ENCODE results near the gene GRID1.

GRID1 gene

DNA sequence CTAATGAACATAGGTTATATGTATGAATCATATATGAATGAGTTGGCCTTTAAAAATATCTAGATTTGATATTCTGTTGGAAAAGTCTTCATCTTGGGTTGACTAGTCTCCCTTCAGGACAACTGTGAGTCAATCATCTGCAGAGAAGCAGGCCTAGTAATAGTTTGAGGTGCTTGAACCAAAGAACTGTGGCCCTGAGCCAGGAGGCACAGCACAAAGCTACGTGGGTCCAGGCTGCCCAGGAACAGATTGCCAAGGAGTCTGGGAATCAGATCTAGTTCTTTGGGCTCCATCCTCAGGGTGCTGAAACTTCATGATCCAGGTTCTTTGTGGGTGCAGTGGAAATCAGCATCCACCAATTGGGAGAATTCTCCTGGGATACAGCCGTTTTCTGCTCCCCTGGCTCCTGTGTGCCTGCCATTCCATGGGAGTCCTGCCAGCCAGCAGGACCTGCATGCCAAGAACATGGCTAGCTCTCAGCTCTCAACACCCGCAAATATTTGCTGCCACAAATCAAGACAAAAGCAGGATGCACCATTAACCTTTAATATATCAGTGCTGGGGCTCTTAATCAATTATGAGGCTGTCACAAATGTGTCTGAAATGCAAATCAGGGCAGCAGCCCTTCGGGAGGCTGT, 709.0 kb downstream of the GRID1 start:
- DNase-seq = no peak

DNA sequence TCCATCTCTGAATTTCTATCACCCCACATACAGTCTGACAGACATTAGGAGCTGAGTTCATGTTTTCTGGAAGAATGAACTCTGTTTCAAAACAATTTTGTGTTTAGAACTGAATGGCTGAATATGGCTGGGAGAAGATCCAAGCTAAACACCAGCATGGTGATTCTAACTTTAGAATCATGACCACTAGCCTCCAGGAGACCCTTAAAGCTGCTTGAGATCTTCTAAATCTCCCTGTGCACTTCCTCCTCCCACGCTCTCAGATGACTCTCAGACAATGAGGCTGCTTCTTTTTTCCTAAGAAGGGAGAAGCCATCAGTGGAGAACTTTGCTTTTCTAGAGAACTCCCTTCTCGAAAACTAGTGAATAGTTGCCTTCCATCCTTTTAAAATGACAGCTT, 711.2 kb downstream of the GRID1 start:
- DNase-seq = no peak

DNA sequence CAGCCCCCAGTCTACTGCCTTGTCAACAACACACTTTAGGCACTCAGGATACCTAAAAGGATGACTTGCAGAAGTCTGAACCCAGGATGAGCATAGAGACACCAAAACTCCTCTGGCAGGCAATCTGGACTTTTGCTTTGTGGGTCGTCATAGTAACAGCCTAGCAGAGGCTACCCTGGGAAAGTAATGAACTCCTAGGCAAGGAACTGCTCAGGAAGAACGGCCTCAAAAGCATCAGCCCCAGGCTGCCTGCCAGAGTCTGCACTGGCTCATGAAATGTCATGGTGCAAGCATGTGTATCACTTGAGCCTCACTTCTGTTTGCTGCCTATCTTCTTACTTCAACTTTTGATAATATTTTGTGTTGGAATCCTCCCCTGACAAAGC, 715.1 kb downstream of the GRID1 start:
- DNase-seq = no peak

DNA sequence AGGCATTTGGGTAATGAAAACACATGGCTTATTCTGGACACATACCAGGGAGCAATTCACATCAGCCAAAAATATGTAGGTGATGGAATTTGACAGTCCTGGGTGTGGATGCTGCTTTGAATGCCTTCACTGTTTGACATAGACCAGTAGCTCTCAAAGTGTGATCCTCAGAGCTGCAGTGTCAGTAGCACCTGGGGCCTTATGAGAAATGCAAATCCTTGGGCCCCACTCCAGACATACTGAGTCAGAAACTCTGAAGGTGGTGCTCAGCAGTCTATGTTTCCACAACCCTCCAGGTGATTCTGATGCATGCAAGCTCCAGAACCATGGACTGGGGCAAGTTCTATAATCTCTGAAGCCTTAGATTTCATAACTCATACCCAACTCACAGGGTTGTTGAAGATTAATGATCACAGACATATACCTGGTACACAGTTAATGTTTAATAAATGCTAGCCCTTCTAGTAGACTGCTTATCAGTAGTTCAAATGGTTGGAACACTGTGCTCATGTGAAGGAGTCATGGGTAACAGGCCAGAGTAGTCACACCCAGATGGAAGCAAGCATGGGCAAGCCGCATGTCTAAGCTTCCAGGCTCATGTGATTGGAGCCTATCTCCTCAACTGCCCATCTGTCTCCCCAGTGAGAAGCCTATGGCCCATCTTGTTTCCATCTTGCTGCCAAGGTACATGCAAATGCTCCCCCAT, 715.7 kb downstream of the GRID1 start:
- no peak for DNase-seq

DNA sequence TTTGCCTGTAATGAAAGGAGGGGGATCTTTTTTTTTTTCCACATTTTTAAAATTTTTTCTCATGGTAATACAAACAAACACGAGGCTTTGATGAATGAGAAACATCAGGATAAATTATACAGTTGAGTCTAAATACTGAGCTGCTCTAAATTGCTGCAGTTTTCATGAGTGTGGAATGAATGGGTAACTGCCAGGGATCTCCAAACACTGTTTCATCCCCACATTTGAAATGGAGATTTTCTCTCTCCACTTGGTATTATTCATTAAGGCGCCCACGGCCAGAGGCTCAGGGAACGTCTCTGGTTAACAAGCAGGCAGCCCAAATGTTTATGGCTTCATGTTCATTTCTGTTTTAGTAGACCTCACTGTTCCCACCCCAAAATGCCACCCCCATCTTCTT, 717.1 kb downstream of the GRID1 start:
- no peak for DNase-seq

DNA sequence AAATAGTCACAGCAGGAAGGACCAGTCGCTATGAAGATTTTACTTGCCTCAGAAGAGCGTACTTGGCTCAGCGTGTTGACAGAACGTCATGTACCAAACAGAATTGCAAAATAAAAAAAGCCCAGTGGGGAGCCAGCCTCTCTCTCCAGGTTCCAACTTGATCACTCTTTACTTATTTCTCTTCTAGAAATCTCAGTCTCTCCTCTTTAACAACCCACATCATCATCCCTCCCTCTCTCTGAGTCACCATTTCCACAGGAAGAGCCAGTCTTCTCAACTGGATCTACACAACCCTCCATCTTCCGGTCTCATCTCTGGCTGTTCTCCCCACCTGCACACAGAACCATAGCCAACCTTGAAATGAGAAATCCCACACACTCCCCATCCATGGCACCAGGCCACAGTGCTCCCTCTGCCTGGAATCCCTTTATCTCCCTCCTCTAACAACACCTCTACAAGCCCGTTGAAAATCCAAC, 718.3 kb downstream of the GRID1 start:
- DNase-seq = no peak

DNA sequence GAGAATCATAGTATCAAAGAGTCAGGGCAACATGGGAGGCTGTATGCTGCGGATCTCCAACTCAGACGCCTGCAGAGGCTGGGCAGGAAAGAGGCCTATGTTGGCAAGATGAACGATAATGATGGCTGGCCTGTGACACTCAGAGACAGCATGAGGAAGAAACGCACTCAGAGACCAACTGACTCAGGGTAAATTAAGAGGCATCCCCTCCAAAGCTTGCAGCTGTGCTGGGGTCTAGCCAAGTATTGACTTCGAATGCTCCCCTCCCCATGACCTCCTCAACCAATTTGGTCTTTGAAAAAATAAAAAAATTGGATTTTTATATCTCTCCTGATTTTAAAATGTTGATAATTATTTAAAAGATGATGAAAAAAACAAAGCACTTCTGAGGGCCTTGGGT, 718.9 kb downstream of the GRID1 start:
- no peak for DNase-seq

DNA sequence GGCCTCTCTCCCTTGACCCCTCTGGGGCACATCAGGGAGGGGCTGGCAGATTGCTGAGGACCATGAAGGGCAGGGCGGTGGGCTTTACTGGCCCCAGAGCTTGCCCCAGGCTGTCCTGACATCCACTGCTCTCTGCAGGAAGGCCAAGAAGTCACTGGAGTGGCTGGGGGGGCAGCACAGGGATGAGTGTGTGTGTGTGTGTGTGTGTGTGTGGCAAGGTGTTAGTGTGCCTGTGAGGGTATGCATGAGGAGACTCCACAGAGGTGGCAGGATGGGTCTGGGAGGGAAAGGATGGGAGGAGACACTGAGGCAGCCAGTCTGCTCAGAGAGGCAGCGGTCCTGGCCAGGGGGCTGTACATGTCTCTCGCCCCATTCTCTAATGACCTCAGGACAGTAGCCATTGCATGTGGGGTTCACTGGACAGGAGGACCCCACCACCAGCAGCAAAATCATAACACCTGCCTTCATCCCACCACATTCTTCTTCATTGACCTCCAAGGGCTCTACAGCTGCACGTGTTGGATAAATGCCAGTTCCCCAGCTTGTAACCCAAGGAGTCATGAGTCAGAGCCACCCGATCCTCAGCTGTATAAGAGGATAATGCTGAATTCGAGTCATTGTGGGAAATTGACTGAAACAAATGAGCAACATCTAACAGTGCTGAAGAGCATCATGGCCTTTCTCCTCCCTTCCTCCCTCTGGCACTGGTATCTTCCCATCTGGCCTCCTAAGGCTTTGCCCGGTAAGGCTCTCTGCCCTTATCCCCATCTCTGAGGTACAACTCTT, 720.5 kb downstream of the GRID1 start:
- no peak for DNase-seq

DNA sequence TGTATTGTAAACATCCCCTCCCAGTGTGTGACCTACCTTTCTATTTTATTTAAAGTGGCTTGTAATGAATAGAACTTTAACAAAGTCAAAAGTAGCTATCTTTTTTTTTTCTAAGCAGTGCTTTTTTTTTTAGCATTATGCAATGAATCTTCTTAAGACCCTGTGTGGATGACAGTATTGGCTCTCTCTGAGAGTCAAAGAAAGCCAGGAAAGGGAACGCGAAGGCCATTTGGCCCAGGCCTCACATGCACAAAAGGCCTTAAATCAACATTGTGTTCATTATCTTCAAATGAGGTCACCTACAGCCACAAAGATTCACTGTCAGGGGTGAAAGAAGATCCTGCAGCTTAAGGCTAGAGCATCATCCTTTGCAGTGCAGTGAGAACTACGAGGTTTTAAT, 721.5 kb downstream of the GRID1 start:
- DNase-seq = no peak

DNA sequence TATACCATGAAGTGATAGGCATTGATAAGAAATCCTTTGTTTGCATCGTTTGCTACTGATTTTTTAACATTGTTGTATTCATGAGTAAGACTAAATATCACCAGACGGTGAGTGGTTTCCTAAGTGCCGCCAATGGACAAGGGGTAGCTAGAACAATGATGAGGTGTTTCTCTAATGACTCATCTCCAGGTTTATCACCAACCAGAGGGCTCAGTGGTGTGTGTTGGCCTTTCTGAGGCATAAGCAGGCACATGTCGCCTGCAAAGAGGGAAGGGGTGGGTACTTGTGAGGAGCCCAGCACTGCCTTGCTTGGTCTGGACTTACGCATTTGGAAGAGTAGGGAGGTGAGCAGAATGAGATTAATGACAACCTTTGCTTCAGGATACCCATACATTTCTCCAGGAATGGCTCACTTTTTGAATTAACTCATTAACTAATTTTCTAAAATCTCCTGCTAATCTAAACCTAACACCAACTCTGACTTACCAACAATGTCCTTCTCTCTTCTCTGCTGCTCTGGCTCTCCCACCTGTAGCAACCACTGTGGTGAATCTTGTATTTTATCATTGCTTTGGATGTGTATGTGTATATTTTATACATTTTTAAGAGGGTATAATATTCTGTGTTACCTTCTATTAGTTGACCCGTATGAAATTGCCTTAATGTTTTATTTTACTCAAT, 722.6 kb downstream of the GRID1 start:
- no peak for DNase-seq

DNA sequence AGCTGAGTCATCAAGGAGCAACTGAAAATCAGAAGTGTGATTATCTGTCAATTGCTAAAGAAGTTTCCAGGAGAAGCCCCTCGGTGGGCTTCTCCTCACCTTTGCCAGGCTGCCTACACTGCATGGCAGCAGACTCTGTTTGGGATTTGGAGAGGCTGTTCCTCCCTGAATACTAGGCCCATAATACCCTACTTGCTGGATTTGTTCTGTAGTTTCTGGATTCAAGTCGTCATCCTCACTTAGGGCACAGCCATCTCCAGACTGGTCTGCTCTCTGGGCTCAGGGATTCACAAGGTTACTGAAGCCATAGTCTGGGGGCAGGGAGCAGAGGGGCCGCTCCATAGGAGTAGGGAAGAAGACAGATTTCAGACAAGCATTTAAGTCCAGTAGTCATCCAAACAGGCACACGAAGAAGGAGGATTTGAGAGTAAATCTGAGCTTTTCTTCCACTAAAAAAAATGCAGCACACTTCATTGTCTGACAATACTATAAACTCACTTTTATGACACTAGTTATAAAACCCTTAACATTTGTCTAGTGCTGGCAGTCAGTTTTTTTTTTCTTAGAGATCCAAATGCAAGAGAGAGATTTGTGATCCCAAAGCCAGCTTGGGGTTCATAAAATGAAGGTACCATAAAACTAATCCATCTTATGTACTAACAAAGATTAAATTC, 723.3 kb downstream of the GRID1 start:
- no peak for DNase-seq

DNA sequence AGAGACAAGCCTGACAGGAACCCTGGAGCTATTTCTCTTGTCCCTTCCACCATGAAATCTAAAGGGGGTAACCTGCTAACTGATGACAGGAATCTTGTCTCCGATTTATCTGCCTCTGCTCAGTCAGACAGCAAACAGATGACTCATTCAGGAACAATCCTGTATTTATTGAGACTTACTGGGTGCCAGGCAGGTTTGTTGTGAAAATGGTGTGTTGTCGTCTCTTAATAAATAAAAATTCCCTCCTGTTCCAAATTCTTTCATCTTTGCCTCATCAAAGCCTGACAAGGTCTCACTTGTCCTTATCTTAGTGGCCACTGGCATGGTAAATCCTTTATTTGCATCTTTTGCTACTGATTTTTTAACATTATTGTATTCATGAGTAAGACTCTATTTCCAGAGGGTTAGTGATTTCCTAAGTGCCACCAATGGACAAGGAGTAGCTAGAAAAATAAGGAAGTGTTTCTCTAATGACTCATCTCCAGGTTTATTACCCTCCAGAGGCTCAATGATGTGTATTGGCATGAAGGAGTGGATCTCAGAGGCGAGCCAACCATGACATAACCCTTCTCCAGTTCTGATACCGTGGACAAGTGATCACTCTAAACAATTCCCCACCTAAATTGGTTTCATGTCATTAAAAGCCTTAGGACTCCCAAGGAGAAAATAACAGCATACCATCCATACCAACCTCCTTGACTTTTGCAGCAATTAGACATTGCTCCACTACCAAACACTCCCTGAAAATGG, 724.0 kb downstream of the GRID1 start:
- DNase-seq = no peak

DNA sequence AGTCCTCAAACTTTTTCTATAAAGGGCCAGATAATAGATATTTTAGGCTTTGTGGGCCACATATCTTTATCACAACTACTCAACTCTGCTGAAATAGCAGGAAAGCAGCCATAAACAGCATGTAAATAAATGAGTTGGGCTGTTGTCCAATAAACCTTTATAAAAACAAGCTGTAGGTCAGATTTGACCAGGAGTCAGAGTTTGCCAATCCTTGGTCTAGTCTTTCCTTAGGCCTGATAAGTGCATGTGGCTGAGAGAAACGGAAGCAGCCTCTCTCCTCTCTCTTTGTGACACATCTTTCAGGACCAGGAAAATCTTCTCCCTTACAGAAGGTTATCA, 724.5 kb downstream of the GRID1 start:
- no peak for DNase-seq

DNA sequence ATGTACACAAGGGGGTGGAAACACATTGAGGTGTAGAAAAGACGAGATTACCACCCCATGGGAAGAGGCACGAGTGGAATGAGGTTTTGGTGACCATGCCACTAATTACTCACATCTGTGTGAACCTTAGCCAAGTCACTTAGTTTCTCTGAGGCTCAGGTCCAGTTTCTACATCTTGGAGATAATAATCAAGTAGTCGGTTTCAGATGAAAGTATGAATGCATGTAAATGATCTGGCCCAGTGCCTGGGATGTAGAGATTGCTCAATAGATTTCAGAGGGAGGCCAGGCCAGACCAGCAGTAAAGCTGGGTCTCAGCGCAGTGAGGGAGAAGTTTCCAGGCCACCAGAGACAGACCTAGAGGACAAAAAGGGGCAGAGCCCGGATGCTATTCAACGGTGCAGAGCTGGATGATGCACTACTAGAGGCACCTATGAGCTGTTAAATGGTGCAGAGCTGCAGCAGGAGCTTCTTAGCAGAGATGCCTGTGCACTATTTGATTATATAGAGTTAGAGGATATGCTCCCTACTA, 725.1 kb downstream of the GRID1 start:
- no peak for DNase-seq

DNA sequence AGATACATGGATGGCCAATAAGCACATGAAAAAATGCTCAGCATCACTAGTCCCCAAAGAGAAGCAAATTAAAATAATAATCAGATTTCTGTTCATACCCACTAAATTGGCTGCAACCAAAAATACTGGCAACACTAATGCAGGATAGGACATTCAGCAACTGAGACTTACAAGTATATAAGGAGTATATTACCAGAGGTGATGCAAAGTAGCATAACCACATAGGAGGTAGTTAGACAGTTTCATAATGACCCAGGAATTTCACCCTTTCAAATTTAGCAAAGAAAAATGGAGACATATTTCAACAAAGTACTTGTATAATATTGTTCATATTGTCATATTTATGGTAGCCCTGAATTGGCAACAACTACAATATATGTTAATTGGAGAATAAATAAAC, 727.8 kb downstream of the GRID1 start:
- DNase-seq = no peak

DNA sequence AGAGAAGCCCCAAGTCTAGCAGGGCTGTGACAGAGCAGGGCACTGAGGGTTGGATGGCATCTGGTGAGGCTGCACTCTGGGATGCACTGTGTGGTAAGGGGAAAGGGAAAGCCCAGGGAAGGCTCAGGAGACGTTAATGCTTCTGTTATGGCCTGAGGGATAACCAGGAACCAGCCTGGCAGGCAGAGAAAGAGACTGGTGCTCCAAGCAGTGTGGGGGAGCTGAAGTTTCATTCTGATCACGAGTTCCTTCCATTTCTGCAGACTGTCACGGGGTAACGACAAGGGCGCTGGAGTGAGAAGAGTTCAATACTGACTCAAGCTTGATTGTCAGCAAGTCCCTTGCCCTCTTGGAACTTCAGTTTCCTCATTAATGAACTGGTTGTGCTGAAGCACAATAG, 730.9 kb downstream of the GRID1 start:
- no peak for DNase-seq

DNA sequence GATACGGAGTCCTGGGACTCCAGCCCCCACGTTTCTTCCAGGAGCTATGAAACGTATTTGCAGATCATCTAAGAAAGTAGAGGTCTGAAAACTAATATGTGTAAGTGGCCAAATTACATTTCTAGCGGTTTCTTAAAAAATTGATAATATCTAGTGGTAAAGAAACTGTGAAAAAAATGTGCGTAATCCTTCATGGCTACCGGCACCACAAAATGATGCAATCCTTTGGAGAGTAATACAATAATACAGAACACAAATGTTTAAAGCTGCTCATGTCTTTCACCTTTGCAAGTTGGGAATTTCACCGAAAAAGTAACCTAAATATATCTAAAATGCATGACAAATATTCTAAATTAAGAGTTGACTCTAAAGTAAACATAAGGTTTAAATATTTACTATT, 742.1 kb downstream of the GRID1 start:
- DNase-seq = no peak

DNA sequence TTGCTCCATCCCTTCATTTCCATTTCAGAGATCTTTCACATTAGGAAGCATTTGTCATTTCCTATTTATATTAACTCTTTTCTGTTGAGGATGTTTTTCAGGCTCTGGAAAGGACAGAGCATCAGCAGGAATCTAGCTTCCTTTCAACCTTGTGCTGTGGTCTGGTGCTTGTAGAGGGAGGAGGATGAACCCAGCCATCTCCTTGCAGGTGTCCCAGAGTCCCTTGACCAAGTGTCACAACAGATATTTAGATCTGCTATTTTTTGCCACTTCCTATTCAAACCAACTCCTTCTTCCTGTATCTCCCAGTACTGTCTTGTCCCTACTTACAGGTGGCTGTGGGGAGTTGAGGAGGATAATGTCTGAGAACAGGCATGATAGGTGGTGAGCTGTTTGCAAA, 742.8 kb downstream of the GRID1 start:
- DNase-seq = no peak

DNA sequence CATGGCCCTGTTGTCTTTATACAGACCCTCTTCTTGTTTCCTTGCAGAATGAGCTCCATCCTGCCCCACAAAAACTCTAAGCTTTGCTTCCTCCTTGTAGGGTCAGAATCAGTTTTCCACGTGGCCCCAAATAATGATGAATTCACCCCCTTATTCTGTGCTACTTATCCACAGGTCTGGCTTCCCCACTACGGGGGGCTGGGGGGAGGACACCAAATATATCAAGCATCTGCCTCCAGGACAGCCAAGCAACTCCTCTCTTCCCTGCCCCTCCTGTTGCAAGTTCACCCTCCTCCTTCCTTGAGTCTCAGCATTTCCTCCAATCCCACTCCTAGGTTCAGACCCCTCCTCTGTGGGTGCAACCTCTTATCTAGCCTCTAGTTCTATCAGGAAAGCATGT, 743.3 kb downstream of the GRID1 start:
- DNase-seq = no peak

DNA sequence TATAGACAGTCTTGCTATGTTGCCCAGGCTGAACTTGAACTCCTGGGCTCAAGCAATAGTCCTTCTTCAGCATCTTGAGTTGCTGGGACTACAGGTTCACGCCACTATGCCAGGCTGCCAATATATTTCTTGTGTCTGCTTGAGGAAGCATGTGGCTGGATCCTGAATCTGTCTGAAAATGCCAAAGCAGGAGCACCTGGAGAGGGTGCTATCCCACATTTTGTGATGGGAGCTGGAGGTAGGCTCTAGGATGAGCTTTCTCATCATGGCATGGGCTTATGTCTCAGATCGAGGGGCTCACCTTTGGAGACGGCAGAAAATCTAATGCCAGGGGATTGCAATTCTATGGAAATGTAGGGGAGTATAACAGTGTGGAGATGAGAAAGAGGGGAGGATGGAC, 744.2 kb downstream of the GRID1 start:
- DNase-seq = no peak

DNA sequence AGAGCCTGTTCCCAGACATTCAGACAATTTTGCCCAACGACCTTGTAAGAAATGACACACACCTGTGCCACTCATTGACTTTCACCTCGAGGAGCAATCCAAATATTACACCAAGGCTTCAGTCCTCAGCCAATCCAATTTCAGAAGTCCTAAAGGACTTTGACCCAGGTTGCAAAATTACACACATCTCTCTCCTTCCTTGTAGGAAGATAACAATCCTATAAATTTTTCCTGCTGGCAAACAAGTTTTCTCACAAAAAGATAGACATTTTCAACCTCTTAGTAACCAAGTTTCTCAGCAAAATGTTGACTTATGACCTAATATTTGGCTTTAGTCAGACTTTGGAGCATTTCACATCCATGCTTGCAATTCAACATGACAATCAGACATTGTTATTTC, 745.0 kb downstream of the GRID1 start:
- no peak for DNase-seq

DNA sequence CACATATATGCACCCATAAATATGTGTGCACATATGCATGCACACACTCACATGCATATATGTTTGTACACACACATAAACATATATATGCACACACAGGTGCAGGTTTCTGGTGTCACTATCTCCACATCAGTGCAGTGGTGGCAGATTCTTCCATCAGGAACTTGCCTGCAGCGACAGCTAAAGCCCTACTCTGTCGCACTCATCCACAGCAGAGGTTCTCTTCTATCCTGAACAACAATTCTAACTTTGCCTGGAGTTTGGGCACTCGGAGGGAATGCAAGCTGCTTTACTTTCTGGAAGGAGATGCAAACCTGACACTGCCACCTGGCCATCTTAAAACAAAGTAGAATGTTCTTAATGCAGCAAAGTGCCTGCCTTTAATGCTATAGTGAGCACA, 745.8 kb downstream of the GRID1 start:
- no peak for DNase-seq

Data from EL (cell line).